Right atrium auricular region (tissue), 2 donors: ENCODE results near the gene OR9K2. TPM values are rescaled to one million over a fixed set of nuclear protein-coding genes. Genes with fewer than 3 reads are reported as not detected.
"Not testable (repeated sequence)": the region's sequence is repeated elsewhere in the genome, so short reads cannot be mapped to it uniquely, and the experiment has no call there.

Experiments used
- DNase-seq: peaks from one replicate; pipeline ENCODE4 v3.0.0-alpha.2; 2019; ENCODE audit warnings: low spot score
- H3K27ac ChIP-seq, 2 donors: fragments of 200-600 bp; sonication (generic); 1 replicate in 1 of 2; 2 replicates in 1 of 2; pipeline ENCODE4 v1.5.1; 2016 to 2019
- H3K27me3 ChIP-seq, 2 donors: fragments of 200-600 bp; sonication (generic); one replicate each; pipeline versions ENCODE4 v1.5.1 to v1.6.0; 2017 to 2019
- H3K36me3 ChIP-seq: fragments of 200-600 bp; sonication (generic); one replicate; pipeline ENCODE4 v1.5.1; 2016
- H3K4me1 ChIP-seq, 2 donors: fragments of 200-600 bp; sonication (generic); one replicate each; pipeline versions ENCODE4 v1.5.1 to v1.6.0; 2017 to 2019
- H3K4me3 ChIP-seq, 2 donors: fragments of 200-600 bp; sonication (generic); 1 replicate in 1 of 2; 2 replicates in 1 of 2; pipeline ENCODE4 v1.5.1; 2017 to 2019; ENCODE audit warnings: mild to moderate bottlenecking in 1 of 2, moderate library complexity in 1 of 2
- H3K9me3 ChIP-seq, 2 donors: fragments of 200-600 bp; sonication (generic); one replicate each; pipeline ENCODE4 v1.5.1; 2019
- total RNA-seq, 2 donors: library from RNA; depleted of rRNA; stranded (reverse); fragments of >200 nt; gene quantifications; one replicate each; pipeline ENCODE4 v1.1.0, GENCODE V29; 2016
- TF ChIP-seq, protein P1 (sequence below), 2 donors: fragments of 200-600 bp; sonication (generic); IDR thresholded peaks; one replicate each; pipeline ENCODE4 v1.5.1; 2019; ENCODE audit warnings: antibody characterized with exemption in 2 of 2

OR9K2 gene
- total RNA-seq, 2 donors from 2014 or later, result not detected

- H3K9me3 ChIP-seq, result no peaks in the 10 kb centered on the region
- DNase-seq, result no peak
- TF ChIP-seq, protein P1, sequence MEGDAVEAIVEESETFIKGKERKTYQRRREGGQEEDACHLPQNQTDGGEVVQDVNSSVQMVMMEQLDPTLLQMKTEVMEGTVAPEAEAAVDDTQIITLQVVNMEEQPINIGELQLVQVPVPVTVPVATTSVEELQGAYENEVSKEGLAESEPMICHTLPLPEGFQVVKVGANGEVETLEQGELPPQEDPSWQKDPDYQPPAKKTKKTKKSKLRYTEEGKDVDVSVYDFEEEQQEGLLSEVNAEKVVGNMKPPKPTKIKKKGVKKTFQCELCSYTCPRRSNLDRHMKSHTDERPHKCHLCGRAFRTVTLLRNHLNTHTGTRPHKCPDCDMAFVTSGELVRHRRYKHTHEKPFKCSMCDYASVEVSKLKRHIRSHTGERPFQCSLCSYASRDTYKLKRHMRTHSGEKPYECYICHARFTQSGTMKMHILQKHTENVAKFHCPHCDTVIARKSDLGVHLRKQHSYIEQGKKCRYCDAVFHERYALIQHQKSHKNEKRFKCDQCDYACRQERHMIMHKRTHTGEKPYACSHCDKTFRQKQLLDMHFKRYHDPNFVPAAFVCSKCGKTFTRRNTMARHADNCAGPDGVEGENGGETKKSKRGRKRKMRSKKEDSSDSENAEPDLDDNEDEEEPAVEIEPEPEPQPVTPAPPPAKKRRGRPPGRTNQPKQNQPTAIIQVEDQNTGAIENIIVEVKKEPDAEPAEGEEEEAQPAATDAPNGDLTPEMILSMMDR (IDR thresholded peaks at IDR 0.05), result peak; percentile 27 to 75
Measured at GRCh38 chr12:55142669-55143565, 16.7 kb downstream of the OR9K2 start.

DNA sequence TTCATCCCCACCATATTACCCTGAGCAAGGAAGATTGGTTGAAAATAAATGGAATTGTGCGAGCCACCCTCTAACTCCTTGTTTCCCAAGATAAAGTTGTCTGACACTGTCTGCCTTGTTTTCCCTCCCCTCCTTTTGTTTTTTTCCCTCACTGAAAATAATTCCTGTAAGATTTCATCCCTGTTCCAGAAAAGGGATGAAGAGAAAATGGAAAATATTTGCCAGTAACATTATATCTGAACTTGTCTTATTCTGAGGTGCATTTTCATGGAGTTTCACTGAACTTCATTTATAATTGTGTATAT lies 17.3 kb downstream of the OR9K2 start:
- Histone ChIP-seq H3K4me1 (no peaks in the 10 kb centered on the region), H3K36me3 (no peaks in the 10 kb centered on the region), H3K4me3 (no peak overlapping the region), H3K27ac (no peak overlapping the region), H3K9me3 (no peaks in the 10 kb centered on the region), H3K27me3 (no peaks in the 10 kb centered on the region)
- DNase-seq, result no peak
- TF ChIP-seq, protein P1 (IDR thresholded peaks at IDR 0.05), result no peak

More at GRCh38 chr12:55142669-55143565, 16.7 kb downstream of the OR9K2 start:
- Histone ChIP-seq H3K27me3 (no peaks in the 10 kb centered on the region), H3K36me3 (no peaks in the 10 kb centered on the region), H3K4me1 (no peaks in the 10 kb centered on the region), H3K4me3 (no peak overlapping the region), H3K27ac (no peak overlapping the region)

- H3K4me1 ChIP-seq, H3K36me3 ChIP-seq, H3K27ac ChIP-seq, H3K9me3 ChIP-seq, DNase-seq, H3K4me3 ChIP-seq, H3K27me3 ChIP-seq: not testable (repeated sequence)
Measured at GRCh38 chr12:55167010-55167640, 40.9 kb downstream of the OR9K2 start.

- TF ChIP-seq, protein P1 (IDR thresholded peaks at IDR 0.05), result no peak
- H3K9me3 ChIP-seq, result no peaks in the 10 kb centered on the region
Measured at GRCh38 chr12:55171445-55171844, 45.2 kb downstream of the OR9K2 start.

DNA sequence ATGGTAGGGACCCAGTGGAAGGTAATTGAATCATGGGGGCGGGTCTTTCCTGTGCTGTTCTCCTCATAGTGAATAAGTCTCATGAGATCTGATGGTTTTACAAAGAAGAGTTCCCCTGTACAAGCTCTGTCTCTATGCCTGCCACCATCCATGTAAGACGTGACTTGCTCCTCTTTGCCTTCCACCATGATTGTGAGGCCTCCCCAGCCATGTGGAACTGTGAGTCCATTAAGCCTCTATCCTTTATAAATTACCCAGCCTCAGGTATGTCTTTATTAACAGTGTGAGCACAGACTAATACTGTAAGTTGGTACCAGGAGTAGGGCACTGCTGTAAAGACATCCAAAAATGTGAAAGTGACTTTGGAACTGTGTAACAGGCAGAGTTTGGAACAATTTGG lies 45.6 kb downstream of the OR9K2 start:
- H3K4me1 ChIP-seq, H3K36me3 ChIP-seq, DNase-seq: not testable (repeated sequence)

More at GRCh38 chr12:55171445-55171844, 45.2 kb downstream of the OR9K2 start:
- Histone ChIP-seq H3K27ac (no peak overlapping the region), H3K36me3 (no peaks in the 10 kb centered on the region), H3K4me3 (no peak overlapping the region), H3K27me3 (no peaks in the 10 kb centered on the region), H3K4me1 (no peaks in the 10 kb centered on the region)
- DNase-seq, result no peak

GRCh38 chr12:55172686-55173085 lies 46.5 kb downstream of the OR9K2 start:
- Histone ChIP-seq H3K36me3 (no peaks in the 10 kb centered on the region), H3K4me1 (no peaks in the 10 kb centered on the region), H3K4me3 (no peak overlapping the region), H3K9me3 (no peaks in the 10 kb centered on the region), H3K27ac (no peak overlapping the region), H3K27me3 (no peaks in the 10 kb centered on the region)
- no peak for DNase-seq
- TF ChIP-seq, protein P1 (IDR thresholded peaks at IDR 0.05), result no peak

More for the DNA sequence above, 45.6 kb downstream of the OR9K2 start:
- not testable (repeated sequence) for H3K27ac ChIP-seq, H3K4me3 ChIP-seq, H3K27me3 ChIP-seq, H3K9me3 ChIP-seq
